Fibroblast of mammary gland (primary cell): ENCODE data around the gene MTUS2.
A peak's percentile ranks its signal among the peaks of the same experiment; 100 is the strongest.

ENCODE experiments used
- DNase-seq: peaks from one replicate; pipeline ENCODE4 v3.0.0-alpha.2; 2010; ENCODE audit warnings: low read depth
- H3K4me3 ChIP-seq: 2 replicates; pipeline ENCODE4 v1.5.1; 2011; ENCODE audit warnings: low read depth, mild to moderate bottlenecking, low read length, moderate library complexity; ENCODE audit not compliant: control insufficient read depth
- CTCF ChIP-seq: conservative IDR thresholded peaks from 2 replicates; pipeline ENCODE4 v1.5.1; 2011; ENCODE audit warnings: low read depth, low read length, inconsistent platforms; ENCODE audit not compliant: control insufficient read depth, insufficient read depth

MTUS2 gene

GRCh38 chr13:29429286-29429900 is 609.3 kb downstream of the MTUS2 start:
- peak; percentile 37 for DNase-seq
- no peak for TF ChIP-seq CTCF
- no peak overlapping the region for H3K4me3 ChIP-seq

GRCh38 chr13:29434217-29434945 is 614.2 kb downstream of the MTUS2 start:
- TF ChIP-seq CTCF = no peak
- H3K4me3 ChIP-seq = no peak overlapping the region
- no peak for DNase-seq

GRCh38 chr13:29435125-29435911 is 615.2 kb downstream of the MTUS2 start:
- no peak for TF ChIP-seq CTCF
- DNase-seq = peak; percentile 99
- H3K4me3 ChIP-seq = no peak overlapping the region

- TF ChIP-seq CTCF = no peak
- no peak overlapping the region for H3K4me3 ChIP-seq
- peak; percentile 96 for DNase-seq
Observed at GRCh38 chr13:29436291-29436690, 616.2 kb downstream of the MTUS2 start.

GRCh38 chr13:29436721-29437280 is 616.7 kb downstream of the MTUS2 start:
- TF ChIP-seq CTCF = no peak
- DNase-seq = peak; percentile 50
- no peak overlapping the region for H3K4me3 ChIP-seq

- DNase-seq = peak; percentile 45
- no peak for TF ChIP-seq CTCF
- no peak overlapping the region for H3K4me3 ChIP-seq
Observed at GRCh38 chr13:29438769-29439168, 618.6 kb downstream of the MTUS2 start.
